Stimulated activated naive CD4-positive, alpha-beta T cell treated with Interleukin-2 at 50 U/mL for 16 hours (primary cell): ENCODE measurements around the gene MAML1.
A peak's percentile ranks its signal among the peaks of the same experiment; 100 is the strongest.
"Not testable (repeated sequence)": the region's sequence is repeated elsewhere in the genome, so short reads cannot be mapped to it uniquely, and the experiment has no call there.

Source experiments
- DNase-seq: peaks from one replicate; lab custom pipeline; 2025; lab: John Stamatoyannopoulos, UW

The MAML1 gene, protein sequence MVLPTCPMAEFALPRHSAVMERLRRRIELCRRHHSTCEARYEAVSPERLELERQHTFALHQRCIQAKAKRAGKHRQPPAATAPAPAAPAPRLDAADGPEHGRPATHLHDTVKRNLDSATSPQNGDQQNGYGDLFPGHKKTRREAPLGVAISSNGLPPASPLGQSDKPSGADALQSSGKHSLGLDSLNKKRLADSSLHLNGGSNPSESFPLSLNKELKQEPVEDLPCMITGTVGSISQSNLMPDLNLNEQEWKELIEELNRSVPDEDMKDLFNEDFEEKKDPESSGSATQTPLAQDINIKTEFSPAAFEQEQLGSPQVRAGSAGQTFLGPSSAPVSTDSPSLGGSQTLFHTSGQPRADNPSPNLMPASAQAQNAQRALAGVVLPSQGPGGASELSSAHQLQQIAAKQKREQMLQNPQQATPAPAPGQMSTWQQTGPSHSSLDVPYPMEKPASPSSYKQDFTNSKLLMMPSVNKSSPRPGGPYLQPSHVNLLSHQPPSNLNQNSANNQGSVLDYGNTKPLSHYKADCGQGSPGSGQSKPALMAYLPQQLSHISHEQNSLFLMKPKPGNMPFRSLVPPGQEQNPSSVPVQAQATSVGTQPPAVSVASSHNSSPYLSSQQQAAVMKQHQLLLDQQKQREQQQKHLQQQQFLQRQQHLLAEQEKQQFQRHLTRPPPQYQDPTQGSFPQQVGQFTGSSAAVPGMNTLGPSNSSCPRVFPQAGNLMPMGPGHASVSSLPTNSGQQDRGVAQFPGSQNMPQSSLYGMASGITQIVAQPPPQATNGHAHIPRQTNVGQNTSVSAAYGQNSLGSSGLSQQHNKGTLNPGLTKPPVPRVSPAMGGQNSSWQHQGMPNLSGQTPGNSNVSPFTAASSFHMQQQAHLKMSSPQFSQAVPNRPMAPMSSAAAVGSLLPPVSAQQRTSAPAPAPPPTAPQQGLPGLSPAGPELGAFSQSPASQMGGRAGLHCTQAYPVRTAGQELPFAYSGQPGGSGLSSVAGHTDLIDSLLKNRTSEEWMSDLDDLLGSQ

DNA sequence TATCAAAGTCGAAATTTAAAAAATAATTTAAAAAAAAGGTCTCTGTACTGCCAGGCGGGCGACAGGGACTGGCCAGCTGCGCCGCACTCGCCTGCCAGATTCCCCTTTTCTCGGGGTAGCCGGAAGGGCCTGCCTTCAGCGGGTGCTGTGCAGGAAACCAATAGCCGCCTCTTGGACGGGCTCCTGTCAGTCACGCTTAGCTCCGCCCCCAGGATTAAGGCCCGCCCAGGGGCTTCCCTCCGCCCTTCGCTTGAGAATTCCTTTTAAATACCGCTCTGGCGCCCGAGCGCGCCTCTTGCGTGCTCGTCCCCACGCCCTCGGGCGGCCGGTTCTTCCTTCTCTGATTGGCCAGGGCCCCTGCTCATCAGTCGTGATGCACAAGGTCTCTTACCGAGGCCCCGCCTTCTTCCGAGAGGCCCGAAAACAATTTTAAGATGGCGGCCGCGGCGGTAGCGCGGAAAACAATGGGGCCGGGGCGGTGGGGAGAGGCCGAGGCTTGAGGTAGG lies at the start of gene MAML1:
MAML1 (plus strand) TSS at position 411 of the 506 bp plus-strand sequence. CDS start 291 bp downstream, outside the sequence.
- DNase-seq, result peak; percentile 99

DNA sequence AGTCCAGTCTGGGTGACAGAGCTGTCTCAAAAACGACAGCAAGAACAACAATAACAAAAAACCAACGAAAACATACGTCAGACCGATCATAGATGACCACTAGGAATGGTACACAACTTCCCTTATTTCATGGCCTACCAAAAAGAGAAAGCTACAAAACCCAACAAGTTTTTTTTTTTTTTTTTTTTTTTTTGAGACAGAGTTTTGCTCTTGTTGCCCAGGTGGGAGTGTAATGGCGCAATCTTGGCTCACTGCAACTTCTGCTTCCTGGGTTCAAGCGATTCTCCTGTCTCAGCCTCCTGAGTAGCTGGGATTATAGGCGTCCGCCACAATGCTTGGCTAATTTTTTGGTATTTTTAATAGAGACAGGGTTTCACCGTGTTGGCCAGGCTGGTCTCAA lies 43.4 kb upstream of the MAML1 start:
- not testable (repeated sequence) for DNase-seq

- no peak for DNase-seq
Observed at GRCh38 chr5:179694561-179694960, 38.1 kb upstream of the MAML1 start.

DNA sequence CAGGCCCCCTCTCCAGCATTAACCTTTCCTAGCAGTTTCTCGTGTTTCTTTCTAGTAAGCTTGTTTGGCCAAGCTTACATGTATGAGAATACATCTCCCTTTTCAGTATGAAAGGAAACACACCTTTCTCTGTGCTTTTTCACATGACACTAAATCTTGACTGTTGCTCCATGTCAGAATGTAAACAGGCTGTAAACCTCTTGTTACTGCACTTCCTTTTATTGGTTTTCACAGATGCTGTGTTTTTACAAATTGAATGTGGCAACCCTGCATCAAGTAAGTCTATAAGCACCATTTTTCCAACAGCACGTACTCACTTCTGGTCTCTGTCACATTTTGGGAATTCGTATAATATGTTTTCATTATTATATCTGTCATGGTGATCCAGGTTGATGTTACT lies 36.0 kb upstream of the MAML1 start:
- DNase-seq, result no peak

GRCh38 chr5:179697108-179697507 lies 35.5 kb upstream of the MAML1 start:
- DNase-seq, result no peak

DNA sequence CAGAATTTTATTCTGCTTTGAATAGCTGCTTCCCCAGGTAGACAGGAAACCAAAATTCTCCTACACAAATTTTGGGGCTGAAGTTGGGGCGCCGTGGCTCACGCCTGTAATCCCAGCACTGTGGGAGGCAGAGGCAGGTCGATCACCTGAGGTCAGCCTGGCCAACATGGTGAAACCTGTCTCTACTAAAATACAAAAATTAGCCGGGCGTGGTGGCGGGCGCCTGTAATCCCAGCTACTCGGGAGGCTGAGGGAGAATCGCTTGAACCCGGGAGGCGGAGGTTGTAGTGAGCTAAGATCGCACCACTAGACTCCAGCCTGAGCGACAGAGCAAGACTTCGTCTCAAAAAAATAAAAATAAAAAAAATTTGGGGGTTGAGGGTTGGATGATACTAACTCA lies 35.1 kb upstream of the MAML1 start:
- DNase-seq, result not testable (repeated sequence)

GRCh38 chr5:179697993-179698934 lies 34.4 kb upstream of the MAML1 start:
- peak; percentile 99 for DNase-seq

- no peak for DNase-seq
Observed at GRCh38 chr5:179698935-179699615, 33.5 kb upstream of the MAML1 start, which contains the start of gene CANX. Gene CANX, plus strand, starts transcription at chr5:179698967. Its CDS starts 6,715 bp downstream, at chr5:179705682.

- DNase-seq, result peak; percentile 51
Observed at GRCh38 chr5:179699616-179700237, 32.9 kb upstream of the MAML1 start.

GRCh38 chr5:179700401-179700918 lies 32.2 kb upstream of the MAML1 start:
- DNase-seq, result no peak

- no peak for DNase-seq
Observed at GRCh38 chr5:179716286-179716685, 16.3 kb upstream of the MAML1 start.

GRCh38 chr5:179720222-179720621 lies 12.4 kb upstream of the MAML1 start:
- DNase-seq, result no peak

DNA sequence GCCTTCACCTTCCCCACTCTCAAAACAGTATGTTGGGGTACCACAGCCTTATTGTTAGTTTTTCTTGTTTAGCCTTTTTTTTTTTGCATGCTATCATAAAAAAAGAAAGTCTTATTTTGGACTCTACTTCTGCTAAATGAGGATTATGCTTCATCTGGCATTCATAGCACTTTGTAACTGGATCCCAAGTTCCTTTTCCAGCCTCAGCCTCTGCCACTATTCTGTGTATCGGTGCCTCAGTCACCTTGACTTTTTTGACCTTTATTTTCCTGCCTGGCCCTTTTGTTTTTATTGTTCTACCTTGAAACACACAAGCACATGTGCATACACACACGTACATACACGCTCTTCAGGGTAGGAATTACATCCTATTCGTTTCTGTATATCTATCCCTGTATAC lies 8.5 kb upstream of the MAML1 start:
- no peak for DNase-seq

DNA sequence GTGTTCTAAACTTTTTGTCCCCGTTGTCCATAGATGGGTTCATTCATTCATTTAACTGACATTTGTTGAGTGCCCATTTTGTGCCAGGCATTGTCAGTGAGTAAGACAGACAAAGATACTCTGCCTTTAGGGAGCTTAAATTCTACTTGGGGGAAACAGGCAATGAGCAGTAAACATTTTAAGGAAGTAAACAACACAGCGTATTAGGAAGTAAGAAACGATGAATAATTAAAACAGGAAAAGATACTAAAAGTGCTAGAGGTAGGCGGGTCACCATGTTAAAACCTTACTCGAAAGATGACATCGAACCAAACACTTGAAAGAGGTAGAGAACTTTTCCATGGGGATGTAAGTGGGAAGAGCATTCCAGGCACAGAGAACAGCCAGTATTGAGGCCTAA lies 5.5 kb upstream of the MAML1 start:
- DNase-seq, result no peak

- no peak for DNase-seq
Observed at GRCh38 chr5:179729303-179729702, 3.3 kb upstream of the MAML1 start.

DNA sequence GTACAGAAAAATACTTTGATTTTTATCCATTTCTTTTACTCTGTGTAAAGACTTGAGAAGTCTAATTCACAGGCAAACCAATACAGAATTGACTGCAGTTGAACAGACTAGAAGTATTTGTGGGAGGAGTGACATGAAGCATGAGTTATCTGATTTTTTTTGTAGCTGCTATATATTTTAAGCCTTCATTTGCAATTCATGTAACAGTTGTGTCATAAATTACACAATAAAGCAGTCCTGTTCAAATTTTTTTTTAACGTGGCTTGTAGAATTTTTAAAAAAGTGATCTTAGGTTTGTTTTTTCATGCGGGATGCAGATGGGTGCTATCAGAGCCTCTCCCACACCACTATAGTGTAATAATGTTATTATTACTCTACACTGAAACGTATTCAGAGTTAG lies 2.9 kb upstream of the MAML1 start:
- no peak for DNase-seq

DNA sequence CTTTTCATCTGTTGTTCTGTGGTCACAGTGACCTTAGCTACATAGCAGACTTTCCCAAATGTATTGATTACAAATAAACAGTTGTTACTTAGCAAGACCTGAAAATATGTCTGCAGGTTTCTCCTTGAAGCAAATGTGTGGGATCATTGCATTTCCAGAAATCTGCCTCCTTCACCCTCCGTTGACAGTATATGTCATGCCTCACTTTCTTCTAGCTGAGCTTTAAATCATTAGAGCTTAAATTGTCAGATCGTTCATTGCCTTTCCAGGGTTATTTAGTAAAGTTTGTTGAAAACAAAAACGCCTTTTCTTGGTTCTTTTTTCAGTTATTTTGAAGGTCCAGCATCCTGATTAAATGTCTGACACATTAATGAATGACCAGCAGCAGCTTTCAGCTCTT lies 2.3 kb upstream of the MAML1 start:
- DNase-seq, result no peak

- DNase-seq, result no peak
Observed at GRCh38 chr5:179730852-179731251, 1.8 kb upstream of the MAML1 start.

- DNase-seq, result peak; percentile 15
Observed at GRCh38 chr5:179731791-179732411, 721 bp upstream of the MAML1 start.
